ENCODE results near the gene SYTL2. TPM values are rescaled to one million over a fixed set of nuclear protein-coding genes. Genes with fewer than 3 reads are reported as not detected.

The SYTL2 gene
- total and polyA plus RNA-seq, 8 donors = 5.4 to 391 (median 188) TPM

GRCh38 chr11:85805387-85805786, 5.6 kb downstream of the SYTL2 start:
- WGBS, 5 donors = 28 to 59% (median 41%) methylated on average over 1 of the region's 1 CpG

DNA sequence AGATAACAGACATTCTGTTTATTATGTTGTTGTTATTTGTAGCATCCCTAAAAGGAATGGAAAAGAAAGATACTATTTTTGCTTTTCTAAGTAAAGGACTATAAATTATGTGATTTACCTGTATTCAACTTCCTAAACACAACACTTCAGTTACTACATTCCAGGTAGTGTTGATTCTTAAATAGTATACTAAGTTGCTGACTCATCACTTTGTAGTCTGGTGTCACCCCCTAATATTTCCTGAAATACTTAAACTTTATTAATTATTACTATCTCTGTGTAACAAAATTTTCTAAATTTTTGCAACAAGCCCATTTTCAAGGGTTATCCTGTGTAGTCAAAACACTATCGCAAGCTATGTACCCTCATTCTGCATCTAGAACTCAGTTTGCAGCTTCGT, 7.0 kb downstream of the SYTL2 start:
- Histone ChIP-seq H3K27me3 (no peaks in the 10 kb centered on the region), H3K4me3 (no peak overlapping the region), H3K4me1 (peaks cover 0 to 57% (median 10%) of the 10 kb centered on the region in 4 donors), H3K27ac (no peak overlapping the region), H3K36me3 (no peaks in the 10 kb centered on the region), H3K9me3 (no peaks in the 10 kb centered on the region)
- DNase-seq = no peak
- TF ChIP-seq POLR2AphosphoS5 (IDR thresholded peaks at IDR 0.05) (no peak), POLR2A (IDR thresholded peaks at IDR 0.05) (no peak), EP300 (IDR thresholded peaks at IDR 0.05) (no peak), CTCF (IDR thresholded peaks at IDR 0.05) (no peak)
- 99 to 100% (median 100%) methylated on average over 2 of the region's 2 CpGs for WGBS, 5 donors
- intact Hi-C loops (cut with DNase I; ENCODE audit: low total_unique reads) = no loop called here

More at GRCh38 chr11:85805387-85805786, 5.6 kb downstream of the SYTL2 start:
- Histone ChIP-seq H3K4me3 (no peak overlapping the region), H3K27me3 (no peaks in the 10 kb centered on the region), H3K4me1 (peaks cover 0 to 53% (median 20%) of the 10 kb centered on the region in 4 donors), H3K36me3 (no peaks in the 10 kb centered on the region), H3K27ac (no peak overlapping the region), H3K9me3 (no peaks in the 10 kb centered on the region)
- DNase-seq = no peak
- TF ChIP-seq CTCF (IDR thresholded peaks at IDR 0.05) = no peak
- TF ChIP-seq EP300 (IDR thresholded peaks at IDR 0.05) = no peak
- TF ChIP-seq POLR2AphosphoS5 (IDR thresholded peaks at IDR 0.05) = no peak
- no peak for TF ChIP-seq POLR2A (IDR thresholded peaks at IDR 0.05)
- intact Hi-C loops (cut with DNase I; ENCODE audit: low total_unique reads) = no loop called here

GRCh38 chr11:85803303-85803702, 7.6 kb downstream of the SYTL2 start:
- Histone ChIP-seq H3K4me1 (peaks cover 0 to 59% (median 12%) of the 10 kb centered on the region in 4 donors), H3K27ac (no peak overlapping the region), H3K4me3 (no peak overlapping the region), H3K9me3 (no peaks in the 10 kb centered on the region), H3K36me3 (no peaks in the 10 kb centered on the region), H3K27me3 (no peaks in the 10 kb centered on the region)
- no peak for DNase-seq
- intact Hi-C loops (cut with DNase I; ENCODE audit: low total_unique reads) = no loop called here
- 83 to 92% (median 83%) methylated on average over 1 of the region's 1 CpG for WGBS, 5 donors
- TF ChIP-seq POLR2A (IDR thresholded peaks at IDR 0.05) (no peak), CTCF (IDR thresholded peaks at IDR 0.05) (no peak), POLR2AphosphoS5 (IDR thresholded peaks at IDR 0.05) (no peak)

DNA sequence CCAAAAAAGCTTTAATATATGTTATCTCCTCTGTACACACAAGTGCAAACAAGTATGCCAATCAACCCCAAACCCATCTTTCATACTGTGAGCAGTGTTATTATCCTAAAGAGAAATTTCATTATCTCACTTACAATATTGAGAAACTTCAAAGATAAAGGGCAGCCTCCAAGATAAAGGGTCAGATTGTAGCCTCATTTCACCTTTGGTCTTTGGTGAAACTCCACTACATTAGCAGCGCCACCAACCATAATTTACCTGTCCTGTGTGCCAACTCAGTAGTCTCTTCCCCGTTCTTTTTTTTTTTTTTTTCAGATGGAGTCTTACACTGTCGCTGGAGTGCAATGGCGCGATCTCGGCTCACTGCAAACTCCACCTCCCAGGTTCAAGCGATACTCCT, 9.4 kb downstream of the SYTL2 start:
- TF ChIP-seq CTCF (IDR thresholded peaks at IDR 0.05) = no peak
- TF ChIP-seq EP300 (IDR thresholded peaks at IDR 0.05) = no peak
- TF ChIP-seq POLR2A (IDR thresholded peaks at IDR 0.05) = no peak
- no peak for TF ChIP-seq POLR2AphosphoS5 (IDR thresholded peaks at IDR 0.05)
- intact Hi-C loops (cut with DNase I; ENCODE audit: low total_unique reads) = no loop called here
- H3K9me3 ChIP-seq = no peaks in the 10 kb centered on the region
- no peak overlapping the region for H3K4me3 ChIP-seq
- H3K36me3 ChIP-seq = no peaks in the 10 kb centered on the region
- no peak overlapping the region for H3K27ac ChIP-seq
- no peak for DNase-seq
- H3K4me1 ChIP-seq = peaks cover 0 to 48% (median 11%) of the 10 kb centered on the region in 4 donors
- no peaks in the 10 kb centered on the region for H3K27me3 ChIP-seq
- WGBS, 5 donors = 94 to 95% (median 94%) methylated on average over 7 of the region's 7 CpGs

Measured in stomach (tissue), 9 donors.